Myocyte (in vitro differentiated cells): ENCODE data around the gene MCOLN1. TPM values are rescaled to one million over a fixed set of nuclear protein-coding genes. Genes with fewer than 3 reads are reported as not detected.

Experiments
- DNase-seq: peaks from one replicate; pipeline ENCODE4 v3.0.0-alpha.2; 2012; ENCODE audit warnings: low read depth
- total RNA-seq: library from RNA; depleted of rRNA; stranded (reverse); fragments of >200 nt; gene quantifications from 2 replicates; pipeline ENCODE4 v1.2.3, GENCODE V29; 2014

The MCOLN1 gene
- total RNA-seq, 1 donor from 2014 or later, result 9.2 TPM

DNA sequence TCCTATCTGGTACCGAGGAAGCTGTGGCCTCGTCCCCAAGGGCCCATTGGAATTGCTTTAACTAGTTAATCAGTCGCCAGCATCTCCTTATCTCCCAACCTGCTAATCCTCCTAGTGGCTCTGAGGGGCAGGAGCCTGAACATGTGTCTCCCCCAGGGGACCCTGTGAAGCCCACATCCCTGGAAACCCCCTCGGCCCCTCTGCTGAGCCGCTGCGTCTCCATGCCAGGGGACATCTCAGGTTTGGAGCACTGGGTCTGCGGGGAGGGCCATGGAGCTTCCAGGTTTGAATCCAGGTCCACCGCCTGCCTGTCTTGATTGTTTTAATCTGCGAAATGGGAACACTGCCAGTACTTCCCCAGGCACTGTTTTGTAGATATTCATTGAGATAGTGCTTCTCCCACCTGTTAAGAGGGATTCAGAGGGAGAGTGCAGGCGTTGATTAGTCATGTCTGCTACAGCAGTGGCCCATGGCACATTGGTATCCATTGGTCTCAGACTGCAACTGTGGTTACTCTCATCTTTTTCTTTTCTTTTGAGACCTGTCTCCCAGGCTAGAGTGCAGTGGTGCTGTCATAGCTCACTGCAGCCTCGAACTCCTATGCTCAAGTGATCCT is 19.5 kb downstream of the MCOLN1 start:
- no peak for DNase-seq

DNA sequence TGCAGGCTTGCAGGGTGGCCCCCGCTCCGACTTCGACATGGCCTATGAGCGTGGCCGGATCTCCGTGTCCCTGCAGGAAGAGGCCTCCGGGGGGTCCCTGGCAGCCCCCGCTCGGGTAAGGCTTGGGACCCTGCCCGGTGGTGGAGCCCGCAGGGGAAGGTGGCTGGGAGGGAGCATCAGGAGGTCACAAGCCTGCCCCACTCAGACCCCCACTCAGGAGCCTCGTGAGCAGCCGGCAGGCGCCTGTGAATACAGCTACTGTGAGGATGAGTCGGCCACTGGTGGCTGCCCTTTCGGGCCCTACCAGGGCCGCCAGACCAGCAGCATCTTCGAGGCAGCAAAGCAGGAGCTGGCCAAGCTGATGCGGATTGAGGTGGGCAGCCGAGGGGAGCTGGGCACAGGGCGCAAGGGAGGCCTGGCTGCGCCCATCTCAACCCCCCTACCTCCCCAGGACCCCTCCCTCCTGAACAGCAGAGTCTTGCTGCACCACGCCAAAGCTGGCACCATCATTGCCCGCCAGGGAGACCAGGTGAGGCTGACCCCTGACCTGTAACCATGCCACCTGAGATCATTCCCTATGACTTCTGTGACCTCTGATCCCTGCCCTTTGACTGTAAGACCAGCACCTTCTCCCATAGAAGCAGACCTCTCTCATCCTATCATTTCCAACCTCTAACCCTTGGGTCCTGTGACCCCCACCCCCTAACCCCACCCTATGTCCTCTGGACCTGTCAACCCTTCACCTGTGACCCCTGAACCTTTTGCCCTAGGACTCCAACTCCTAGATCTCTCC is 20.3 kb downstream of the MCOLN1 start:
- DNase-seq, result no peak

GRCh38 chr19:7544626-7545025 is 22.2 kb downstream of the MCOLN1 start:
- no peak for DNase-seq

DNA sequence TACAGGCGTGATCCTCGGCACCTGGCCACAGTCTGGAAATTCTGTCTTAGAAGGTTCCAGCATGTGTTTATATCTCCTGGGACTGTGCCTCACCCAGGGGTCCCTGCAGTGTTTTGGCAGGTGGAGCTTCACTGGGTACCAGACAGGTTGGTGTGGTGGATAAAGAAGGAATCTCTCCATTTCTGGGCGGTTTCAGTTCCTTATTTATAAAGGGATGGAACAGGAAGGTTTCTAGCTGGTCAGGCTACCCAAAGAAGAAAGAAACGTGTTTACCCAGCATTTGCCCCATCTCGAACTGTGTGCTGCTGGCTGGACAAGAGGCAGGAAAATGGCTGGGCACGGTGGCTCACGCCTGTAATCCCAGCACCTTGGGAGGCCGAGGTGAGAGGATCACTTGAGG is 22.9 kb downstream of the MCOLN1 start:
- DNase-seq, result no peak

- no peak for DNase-seq
These were observed 23.5 kb downstream of the MCOLN1 start for GRCh38 chr19:7545904-7546303.

- no peak for DNase-seq
These were observed 24.7 kb downstream of the MCOLN1 start for GRCh38 chr19:7547159-7547558.

DNA sequence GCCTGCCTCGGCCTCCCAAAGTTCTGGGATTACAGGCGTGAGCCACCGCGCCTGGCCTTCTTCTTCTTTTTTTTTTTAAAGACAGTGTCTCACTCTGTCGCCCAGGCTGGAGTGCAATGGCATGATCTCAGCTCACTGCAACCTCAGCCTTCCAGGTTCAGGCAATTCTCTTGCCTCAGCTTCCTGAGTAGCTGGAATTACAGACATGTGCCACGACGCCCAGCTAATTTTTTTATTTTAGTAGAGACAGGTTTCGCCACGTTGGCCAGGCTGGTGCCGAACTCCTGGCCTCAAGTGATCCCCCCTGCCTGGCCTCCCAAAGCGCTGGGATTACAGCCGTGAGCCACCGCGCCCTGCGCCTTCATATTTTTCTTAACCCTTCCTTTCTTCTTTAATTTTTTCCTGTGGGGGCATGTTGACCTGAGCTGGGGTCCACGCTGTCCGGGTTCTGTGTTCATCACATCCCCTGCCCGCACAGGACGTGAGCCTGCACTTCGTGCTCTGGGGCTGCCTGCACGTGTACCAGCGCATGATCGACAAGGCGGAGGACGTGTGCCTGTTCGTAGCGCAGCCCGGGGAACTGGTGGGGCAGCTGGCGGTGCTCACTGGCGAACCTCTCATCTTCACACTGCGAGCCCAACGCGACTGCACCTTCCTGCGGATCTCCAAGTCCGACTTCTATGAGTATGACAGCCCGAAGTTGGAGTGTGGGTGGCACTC is 27.2 kb downstream of the MCOLN1 start:
- DNase-seq, result no peak

GRCh38 chr19:7550169-7550770 is 27.8 kb downstream of the MCOLN1 start:
- DNase-seq, result no peak

GRCh38 chr19:7550987-7551761 is 28.8 kb downstream of the MCOLN1 start:
- no peak for DNase-seq

- no peak for DNase-seq
These were observed 30.4 kb downstream of the MCOLN1 start for GRCh38 chr19:7552781-7553180.

DNA sequence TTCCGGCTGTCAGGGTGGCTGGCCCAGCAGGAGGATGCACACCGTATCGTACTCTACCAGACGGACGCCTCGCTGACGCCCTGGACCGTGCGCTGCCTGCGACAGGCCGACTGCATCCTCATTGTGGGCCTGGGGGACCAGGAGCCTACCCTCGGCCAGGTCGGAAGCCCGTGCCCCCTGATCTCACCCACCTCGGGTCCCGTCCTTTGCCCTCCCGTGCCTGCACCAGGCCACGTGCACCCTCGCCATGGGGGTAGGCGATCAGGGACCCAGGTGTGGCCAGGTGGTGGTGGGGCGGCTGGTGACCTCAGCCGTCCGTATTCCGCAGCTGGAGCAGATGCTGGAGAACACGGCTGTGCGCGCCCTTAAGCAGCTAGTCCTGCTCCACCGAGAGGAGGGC is 32.1 kb downstream of the MCOLN1 start:
- DNase-seq, result no peak

DNA sequence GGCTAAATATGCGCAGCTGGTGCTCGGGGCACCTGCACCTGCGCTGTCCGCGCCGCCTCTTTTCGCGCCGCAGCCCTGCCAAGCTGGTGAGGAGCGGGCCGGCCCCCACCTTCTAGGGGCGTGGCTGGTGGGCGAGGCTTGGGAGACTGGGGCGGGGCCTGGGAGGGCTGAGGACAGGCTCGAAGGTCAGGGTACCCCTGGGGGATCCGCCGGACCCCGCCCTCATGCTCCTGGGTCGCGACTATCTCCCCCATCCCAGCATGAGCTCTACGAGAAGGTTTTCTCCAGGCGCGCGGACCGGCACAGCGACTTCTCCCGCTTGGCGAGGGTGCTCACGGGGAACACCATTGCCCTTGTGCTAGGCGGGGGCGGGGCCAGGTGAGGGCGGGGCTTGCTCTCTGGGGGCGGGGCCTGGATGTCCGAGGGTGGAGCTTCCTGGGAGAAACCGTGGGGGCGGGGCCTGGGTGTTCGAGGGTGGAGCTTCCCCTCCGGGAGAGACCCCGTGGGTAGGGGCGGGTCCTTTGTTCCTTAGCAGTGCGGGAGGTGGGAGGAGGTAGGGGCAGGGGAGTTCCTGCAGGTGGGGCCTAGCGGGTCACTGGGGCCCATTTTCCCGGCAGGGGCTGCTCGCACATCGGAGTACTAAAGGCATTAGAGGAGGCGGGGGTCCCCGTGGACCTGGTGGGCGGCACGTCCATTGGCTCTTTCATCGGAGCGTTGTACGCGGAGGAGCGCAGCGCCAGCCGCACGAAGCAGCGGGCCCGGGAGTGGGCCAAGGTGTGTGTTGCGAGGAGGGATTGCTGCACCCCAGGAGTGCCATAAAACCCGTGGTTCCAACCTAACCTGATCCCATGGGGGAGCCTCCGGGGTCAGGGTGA is 32.8 kb downstream of the MCOLN1 start:
- DNase-seq, result no peak

DNA sequence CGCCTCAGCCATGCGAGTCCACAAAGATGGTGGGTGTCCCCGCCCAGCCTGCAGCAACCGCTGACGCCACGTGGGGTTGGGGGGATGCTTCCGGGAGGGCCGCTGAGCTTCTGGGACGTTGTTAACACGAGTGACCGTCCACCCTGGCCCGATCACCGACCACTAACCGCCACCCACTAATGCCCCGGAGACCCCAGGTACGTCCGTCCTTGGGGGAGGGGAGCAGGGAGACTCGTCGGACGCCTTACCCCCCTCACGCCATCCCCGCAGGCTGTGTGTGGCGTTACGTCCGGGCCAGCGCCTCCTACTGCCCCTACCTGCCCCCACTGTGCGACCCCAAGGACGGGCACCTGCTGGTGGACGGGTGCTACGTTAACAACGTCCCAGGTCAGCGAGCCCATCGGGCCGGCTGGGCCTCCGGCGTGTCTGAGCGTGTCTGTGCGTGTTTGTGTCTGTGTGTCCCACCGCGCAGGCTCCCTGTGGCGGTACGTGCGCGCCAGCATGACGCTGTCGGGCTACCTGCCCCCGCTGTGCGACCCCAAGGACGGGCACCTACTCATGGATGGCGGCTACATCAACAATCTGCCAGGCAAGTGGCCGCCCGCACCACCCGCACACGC is 34.4 kb downstream of the MCOLN1 start:
- no peak for DNase-seq

DNA sequence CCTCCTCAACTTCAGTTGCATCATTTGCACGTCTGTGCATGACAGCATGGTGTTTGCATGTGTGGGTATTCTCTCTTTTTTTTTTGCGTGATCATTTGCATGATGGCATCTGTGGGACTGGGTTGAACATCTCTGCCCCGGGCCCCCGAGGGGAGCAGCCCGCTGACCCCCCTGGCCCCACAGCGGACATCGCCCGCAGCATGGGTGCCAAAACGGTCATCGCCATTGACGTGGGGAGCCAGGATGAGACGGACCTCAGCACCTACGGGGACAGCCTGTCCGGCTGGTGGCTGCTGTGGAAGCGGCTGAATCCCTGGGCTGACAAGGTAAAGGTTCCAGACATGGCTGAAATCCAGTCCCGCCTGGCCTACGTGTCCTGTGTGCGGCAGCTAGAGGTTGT is 36.2 kb downstream of the MCOLN1 start:
- no peak for DNase-seq

DNA sequence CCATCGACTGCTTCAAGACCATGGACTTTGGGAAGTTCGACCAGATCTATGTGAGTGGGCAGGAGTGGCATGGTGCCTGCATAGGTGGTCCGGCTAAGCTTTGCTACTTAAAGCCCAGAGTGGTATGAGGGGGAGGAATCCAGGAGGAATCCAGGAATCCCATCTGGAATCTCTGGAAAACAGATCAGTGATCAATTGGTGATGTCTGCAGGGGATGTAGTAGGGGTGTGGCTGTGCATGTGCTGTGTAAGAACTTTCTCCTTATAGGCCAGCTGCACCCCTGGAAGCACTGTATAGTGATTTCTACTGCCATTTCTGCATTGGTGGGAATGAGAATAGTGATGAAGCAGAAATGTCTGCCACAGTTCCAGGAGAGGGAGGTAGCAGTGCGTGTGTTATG is 36.7 kb downstream of the MCOLN1 start:
- DNase-seq, result no peak

GRCh38 chr19:7560255-7560654 is 37.8 kb downstream of the MCOLN1 start:
- DNase-seq, result no peak

DNA sequence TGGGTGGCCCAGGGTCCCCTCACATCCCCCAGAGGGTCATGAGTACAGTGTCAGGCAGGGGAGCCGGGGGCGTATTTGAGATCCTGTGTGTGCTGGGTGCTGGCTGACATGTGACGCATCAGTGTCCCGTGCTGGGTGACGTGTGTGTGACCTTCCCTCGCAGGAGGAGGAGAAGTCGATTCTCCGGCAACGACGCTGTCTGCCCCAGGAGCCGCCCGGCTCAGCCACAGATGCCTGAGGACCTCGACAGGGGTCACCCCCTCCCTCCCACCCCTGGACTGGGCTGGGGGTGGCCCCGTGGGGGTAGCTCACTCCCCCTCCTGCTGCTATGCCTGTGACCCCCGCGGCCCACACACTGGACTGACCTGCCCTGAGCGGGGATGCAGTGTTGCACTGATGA is 38.9 kb downstream of the MCOLN1 start:
- DNase-seq, result no peak

DNA sequence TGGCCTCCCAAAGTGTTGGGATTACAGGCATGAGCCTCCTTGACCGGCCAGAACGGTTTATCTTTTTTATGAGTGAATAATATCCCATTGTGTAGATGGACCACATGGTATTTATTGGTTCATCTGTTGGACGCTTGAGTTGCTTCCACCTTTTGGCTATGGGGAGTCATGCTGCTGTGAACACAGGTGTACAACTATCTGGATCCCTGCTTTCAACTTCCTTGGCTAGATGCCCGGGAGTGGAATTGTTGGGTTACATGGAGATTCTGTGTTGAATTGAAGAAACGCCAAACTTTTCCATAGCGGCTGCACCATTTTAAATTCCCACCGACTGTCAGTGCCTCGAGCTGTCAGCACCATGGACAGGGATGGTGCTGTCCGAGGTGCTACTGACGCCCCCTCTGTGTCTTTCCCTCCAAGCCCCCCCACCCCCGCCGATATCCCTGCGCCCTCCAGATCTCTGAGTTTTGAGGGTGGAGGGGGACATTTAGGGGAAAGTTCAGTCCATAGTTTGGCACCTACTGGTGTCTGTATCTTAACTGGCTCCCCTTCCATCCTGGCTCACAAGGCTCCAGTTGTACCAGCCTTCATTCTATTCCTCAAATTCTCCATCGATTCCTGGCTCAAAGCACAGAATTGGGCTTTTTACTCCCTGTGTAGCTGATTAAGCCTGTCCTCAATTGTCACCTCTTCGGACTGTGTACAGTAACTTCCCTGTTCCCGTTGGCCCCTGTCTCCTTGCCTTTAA is 40.4 kb downstream of the MCOLN1 start:
- DNase-seq, result peak; percentile 5

- no peak for DNase-seq
These were observed 42.4 kb downstream of the MCOLN1 start for GRCh38 chr19:7564866-7565265.
